Stimulated activated CD4-positive, alpha-beta T cell treated with anti-CD3 and anti-CD28 coated beads, Interleukin-4, amount 100 ng/mL, for 1 hour (primary cell): ENCODE results near the gene ITM2C.

Experiments
- DNase-seq: peaks from one replicate; pipeline ENCODE4 v3.0.0-alpha.2; 2020

ITM2C gene

DNA sequence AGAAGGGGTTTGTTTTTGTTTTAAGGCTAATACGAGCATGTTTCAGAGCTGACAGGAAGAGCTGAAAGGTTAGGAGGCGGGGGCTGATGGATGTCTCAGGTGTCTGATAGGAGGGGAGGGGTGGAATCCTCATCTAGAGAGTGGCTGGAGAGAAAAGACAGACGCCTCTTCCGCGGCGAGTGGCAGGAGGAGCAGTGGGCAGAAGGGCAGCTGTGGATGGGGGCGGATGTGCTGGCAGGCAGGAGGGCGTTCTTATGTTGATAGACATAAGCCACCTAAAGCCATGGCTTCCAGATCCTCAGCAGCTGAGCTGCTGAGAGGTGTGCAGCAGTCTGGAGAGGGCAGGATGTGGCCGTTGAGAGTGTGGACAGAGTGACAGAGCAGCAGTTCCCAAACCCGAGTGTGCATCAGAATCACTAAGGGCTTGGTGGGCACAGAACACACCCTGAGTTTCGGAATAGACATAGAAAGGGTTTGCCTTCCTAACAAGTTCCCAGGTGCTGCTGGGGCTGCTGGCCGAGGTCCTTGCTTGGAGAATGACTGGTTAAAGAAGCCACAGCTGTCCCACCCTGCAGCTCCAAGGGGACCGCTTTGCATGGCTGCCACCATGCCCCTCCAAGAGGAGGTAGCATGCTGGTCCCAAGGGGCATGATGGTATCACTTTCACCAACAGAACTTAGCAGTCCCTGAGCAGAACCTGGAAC, 3.0 kb upstream of the ITM2C start:
- no peak for DNase-seq

DNA sequence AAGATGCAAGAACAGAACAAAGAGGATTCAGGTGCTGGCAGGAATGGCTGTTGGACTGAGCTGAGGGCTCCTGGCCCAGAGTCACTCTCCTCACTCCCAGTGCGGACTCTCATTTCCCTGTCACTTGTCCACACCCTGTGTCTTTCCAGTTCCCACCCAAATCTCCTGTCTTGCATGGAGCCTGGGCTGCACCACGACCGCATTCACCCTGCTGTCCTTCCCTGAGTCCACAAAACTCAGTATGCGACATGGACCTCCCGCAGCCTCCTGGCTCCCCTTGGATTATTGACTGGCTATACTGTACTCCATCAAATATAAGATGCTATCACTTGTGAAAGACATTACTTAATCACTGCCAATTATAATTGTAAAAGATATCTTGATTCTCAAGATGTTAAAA, 2.5 kb upstream of the ITM2C start:
- no peak for DNase-seq

DNA sequence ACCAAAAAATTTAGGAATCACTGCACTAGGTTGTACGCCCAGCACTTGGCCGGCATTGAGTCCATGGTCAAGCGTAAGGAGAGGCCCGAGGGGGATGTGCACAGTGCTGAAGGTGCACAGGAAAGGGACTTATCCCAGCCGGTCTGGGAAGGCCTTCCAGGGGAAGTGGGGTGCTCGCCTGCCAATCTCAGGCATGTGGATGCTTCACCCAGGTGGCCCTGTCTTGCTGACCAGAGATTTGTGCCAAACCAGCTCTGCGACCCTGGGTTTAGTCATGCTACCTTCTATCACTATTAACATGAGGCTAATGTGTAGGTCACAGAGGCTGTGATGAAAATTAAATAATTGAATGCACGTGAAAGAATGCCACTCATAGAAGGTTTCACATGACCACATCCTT, 1.7 kb upstream of the ITM2C start:
- no peak for DNase-seq

DNA sequence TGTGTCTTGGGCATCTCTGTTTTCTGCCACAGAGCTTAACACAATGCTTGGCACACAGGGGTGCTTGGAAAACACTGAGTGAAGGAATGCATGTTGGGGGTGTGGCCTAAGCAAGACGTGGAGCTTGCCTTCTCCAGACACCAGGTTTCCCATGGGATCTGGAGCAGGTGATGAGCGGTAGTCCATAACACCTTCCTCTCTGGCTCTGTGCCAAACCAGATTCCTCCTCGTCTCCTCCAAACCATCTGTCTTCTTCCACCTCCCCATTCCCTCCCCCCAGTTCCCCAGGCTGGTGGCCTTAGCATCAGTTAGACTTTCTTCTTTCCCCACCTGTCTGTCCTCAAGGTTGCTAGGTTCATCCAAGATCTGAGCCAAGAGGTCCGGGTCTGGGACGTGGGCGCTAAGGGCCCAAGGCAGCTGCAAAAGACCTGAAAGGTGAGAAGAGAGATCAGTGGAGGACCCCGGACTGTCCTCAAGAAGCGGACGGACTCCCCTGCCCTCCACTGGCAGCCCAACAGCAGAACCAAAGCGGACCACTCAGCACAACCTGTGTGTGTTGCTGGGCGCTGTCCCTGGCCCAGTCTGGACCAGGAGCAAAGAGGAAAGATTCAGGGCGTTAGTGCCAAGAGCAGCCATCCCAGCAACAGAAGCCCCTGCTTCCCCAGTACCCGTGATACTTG, 1.2 kb upstream of the ITM2C start:
- no peak for DNase-seq

DNA sequence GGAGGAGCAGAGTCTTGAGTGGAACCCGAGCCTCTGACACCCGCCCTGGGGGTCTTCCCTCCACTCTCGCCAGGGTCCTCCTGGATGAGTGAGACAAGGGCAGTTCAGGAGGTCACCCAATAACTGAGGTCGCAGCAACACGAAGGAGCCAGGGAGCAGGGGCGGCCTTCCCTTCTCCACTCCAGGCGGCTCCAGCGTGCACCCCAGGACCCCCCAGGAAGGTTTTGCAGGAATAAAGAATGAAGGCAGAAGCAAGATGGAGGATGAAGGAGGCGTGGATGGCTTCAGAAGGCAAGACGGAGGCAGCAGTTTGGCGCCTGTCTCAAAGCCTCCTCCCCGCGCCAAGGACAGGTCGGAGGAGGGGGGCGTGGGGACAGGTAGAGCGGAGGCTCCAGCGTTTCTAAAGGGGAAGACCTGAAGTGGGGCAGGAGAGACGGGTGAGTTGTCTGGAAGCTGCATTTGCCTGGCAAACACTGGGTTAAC, 579 bp upstream of the ITM2C start:
- no peak for DNase-seq

DNA sequence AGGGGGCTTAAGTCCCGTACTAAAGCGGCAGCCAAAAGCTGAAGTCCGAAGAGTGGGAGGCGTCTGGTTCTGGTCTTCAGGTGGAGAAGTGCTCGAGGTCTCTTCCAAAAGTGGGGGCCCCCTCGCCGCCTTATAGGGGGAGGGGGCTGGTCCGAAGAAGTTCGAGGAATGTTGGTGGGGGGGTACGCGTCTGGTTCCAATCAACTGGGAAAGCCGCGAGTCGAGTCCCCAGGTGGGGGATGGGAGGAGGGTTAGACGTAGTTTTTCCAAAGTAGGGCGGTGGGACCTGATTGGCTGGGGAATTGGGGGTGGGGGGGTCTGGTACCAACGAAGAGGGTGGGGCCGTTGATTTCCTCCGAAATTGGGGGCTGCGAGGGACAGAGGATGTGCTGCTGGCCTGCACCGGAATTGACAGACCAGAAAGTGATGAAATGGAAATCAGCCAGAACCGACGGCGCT, 594 bp downstream of the ITM2C start:
- no peak for DNase-seq

DNA sequence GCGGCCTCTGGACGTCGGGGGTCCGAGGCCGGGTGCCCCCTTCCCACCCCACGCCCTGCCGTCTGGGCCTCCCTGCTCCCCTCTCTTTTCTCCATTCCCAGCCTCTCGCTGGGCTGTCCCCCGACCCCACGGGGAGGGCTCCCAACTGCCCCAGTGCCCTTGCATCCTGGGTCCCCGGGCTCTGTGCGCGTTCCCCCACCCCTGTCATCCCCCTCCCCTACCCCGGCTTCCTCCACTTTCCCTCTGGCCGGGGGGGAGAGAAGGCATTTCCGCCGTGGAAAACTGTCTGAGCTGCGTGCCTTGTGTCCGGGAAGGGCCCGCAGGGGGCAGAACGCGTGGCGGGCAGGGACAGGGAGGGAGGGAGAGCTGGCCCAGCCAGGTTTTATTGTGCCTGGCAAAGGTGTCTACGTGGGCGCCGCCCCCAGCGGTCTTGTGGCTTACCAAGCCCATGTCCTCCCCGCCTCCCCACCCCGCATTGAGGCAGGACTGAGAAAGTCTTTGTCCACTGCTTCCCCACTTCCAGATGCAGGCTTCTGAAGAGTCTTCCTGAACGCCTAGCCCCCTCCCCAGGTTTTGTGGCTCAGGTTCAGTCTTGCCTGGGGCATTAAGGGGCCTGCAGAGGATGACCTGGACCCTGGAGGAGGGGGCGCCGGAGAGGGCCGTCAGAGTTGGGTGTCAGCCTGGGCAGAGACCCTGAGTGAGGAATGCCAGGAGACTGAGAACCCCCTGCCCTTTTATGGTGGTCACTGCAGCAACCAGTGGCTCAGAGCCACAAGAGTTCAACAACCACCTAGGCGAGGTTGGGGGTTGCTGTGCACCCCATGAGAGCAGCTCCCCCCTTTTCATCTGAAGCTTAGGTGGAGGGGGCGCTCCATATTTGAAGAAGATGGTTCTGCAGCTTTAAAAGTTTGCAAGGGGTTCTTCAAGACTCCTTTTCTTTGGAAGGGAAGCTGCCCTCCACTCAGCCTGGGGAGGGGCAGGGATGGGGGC, 1.3 kb downstream of the ITM2C start:
- peak; percentile 35 for DNase-seq

DNA sequence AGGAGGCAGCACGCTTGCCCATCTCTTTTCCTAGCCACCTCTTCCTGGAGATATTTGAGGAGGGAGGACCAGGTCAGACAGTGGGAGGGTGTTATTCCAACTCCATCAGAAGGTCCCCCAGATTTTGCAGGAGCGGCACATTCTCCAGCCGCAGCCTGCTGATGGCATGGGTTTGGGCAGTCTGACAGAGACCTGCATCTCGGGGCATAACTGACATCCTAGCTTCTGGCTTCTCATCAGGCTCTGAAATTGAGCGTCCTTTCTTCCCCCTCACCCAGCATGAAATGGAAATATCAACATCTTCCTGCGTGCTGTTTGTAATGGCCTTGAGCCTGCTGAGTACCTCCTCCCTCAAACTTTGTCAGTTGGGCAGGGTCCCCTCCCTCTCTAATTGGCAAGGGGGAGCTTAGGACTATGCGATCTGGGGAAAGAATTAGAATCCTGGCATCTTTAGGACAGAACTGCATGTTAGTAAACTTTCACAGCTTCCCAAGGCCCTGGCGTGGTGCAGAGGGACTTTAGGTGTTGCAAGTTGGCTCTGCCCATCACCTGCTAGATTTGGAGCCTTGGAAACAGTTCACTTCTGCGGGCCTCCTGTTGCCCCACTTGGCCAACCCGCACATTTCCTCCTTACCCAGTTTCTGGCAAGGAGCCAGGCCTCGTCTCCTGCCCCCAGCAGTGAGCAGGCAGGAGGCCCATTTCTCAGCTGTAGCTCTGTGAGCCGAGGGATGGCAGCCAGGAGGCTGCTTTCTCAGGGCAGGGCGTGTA, 2.2 kb downstream of the ITM2C start:
- DNase-seq, result peak; percentile 56

DNA sequence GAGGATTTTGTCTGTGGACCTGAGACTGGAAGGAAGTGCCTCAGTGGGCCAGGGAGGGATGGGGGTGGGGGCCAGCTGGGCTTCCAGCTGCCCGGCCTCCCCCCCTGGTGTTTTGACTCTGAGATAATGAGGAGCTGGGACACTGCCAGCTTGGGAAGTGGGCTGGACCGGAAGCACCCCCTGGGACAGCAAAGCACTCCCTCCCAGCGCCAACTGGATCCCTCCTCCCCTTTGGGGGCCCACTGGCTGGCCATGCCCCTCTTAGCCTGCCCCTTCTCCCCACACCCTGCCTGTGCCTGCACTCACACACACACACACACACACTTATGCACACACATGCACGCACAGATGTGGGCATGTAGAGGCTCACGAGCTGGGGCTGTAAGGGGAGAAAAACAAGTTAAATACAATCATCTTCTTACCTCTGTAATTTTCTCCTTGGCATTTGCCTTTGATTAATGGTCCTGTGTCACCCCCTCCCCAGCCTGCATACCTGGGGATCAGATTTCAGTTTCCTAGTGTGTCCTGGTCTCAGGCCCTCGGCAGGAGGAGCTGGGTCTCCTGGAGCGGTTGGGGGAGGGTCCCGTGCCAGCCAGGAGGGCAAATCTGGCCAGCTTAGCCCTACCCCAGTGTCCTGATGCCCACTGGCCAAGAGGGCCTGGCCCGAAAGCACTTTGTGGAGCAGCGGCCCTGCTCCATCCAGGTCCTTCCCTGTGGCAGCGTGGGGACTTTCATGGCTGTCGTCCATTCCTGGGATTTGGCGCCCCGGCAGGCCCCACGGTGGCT, 3.6 kb downstream of the ITM2C start:
- no peak for DNase-seq

DNA sequence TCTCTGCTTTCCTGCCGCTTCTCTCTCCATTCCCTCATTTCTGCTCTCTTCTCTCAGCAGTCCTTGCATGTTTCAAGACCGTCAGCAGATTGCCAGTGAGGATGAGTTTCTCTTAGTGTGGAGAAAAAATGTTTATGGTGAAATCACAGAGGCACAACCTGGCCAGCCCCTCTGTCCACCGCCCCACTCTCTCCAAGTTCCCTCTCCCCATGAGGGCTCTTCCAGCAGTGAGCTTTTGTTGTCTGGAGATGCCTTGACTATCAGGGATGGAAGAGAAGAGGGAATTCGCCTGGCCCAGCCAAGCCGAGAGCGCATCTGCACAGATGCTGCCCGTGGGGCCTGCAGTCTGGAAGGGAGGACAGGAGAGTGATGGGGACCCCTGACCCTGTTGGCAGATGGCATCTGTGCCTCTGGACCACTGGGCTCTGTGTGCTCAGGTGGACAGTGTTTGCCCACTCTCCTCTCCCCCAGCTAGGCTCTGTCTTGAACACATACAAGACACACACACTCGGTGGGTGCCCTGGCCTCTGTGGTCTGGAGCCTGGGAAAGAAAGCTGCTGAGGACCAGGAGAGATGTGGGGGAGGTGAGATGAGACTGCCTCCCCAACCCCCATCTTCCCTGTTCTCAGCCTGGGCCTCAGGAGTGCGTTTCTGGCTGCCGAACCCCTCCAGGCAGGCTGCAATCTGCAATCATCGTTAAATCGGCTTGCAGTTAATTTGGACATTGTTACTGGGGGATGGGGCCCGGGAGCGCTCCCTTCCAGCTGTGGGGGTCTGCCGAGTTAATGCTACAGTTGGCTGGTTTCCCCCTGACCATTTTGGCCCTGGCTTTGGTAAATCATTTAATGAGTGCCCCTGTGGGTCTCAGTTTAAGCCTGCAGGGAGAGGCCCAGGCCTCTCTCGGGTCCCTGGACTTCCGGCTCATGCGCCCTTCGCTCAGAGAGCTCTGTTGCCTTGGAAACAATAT, 4.5 kb downstream of the ITM2C start:
- no peak for DNase-seq

DNA sequence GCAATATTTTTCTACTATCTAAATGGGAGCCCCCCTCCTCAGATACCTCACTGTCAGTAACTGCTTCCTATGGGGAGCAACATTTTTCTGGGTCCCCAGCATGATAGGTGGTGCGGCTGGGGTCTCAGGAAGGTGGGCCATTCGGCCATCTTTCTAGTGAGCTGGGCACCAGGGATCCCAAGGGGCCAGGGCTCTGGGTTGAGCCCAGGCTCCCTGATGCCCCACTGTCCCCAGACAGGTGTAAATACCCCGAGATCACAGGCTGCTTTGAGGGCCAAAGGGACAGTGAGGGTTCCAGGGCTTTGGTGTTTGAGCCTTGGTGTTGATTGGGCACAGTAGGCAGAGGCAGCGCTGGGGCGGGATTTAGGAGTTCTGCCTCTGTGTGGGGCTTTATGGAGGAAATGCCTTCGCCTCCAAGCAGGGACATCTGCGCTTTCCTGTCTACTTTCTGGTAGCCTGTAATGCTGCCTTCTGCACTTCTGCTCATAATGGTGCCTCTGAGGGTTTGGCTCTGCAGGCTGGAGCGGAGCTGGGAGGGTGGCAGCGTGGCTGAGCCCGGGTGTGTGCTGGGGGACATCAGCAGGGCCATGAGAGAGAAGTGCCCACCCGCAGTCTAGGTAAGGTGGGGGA, 5.3 kb downstream of the ITM2C start:
- DNase-seq, result no peak

DNA sequence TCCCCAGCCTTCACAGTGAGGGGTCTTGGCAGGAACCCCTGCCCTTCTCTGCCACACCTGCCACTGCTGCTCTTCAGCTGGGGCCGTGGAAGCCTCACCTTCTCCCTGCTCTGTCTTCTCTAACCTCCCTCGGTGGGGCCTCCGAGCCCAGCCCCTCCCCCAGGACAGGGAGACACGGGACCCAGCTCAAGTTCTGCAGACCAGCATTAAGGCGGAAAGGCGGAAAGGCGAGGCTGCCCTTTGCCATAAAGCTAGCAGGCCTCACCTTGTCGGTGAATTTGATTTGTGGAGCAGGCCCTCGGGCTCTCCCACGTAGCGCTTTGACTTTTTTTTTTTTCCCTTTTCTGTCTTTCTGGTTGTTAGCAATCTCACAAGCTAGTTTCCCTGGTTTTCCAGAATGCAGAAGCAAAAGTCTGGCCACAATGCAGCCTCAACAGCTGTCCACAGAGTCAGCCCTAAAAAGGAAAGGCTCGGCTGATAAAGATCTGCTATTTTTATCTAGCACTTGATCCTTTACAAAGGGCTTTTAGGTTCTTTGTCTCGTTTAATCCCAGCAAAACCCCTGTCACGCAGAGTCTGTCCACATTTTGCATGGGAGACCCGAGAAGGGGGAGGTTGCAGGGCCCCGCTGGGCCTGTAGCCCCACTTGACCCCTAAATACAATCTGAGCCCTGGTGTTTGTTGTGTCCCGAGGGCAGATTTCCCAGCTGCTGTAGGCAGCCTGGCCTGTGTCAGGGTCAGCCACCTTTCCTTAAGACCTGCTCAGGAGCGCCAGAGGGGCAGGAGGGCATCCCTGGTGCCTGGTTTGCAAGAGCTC, 6.0 kb downstream of the ITM2C start:
- no peak for DNase-seq

DNA sequence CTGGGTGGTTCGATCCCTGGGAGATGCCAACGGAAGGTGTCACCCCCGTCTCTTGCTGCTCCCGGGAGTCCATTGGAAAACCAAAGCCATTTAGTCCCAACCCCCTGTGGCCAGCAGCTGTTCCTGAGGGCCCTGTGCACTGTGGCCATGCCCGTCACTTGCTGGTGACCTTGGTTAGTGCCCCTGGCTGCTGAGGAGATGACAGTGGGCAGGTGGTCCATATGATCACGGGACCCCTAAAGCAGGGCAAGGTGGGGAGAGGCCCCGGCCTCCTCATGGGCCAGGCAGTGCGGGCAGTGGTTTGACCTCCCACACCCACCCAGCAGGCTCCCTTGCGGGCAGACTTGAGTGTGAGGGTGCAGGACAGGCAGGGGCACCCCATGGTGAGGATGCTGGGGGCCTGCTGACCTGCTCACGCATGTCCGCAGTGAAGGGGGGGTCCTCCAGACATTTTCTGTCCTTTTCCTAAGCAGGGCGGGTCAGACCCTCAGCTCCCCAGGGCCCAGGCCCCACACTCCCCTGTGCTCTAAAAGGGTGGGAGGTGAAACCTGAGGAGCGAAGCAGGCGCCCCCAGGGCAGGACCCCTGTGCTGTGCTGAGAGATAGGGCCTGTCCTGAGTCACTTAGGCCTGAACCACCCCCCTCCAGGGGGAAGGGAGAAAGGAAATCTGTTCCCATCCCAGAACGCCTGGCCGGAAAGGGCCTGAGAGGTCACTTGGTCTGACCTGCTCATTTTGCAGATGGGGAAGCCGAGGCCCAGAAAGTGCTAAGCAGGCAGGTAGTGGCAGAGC, 6.8 kb downstream of the ITM2C start:
- DNase-seq, result no peak

DNA sequence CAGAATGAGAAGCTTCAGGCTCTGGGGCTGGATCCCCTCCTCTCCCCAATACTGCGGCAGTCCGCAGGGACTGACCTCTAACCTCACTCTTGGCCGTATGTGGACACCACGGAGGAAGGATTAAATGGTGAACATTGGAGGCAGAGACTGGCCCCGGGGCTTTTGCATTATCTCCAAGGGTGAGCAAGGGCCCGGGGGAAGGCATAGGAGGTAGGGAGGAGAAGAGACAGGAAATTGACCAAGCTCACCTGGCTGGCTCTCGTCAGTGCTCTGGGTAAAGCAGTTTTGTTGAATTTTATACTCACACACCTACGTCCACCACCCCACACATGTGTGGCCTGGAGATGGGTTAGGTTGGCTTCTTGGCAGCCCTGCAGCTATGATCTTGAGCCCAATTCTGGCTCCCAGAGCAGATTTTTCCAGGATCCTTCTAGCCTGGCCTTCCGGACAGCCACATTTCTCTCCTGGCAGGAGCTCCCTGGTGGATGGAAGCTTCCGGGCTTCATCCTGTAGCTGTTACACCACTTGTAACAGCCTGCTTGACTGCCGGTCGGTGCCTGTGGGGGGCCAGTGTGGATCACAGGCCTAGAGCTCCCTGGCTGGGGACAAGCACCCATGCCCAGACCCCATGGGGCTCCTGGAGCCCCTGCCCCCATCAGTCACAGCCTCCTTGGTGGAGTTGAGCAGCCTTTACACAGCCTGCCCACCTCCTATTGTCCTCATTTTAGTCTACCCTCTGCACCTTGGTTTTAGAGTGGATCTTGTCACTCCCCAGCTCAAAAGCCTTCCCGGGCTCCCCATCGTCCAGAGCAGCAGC, 7.6 kb downstream of the ITM2C start:
- DNase-seq, result no peak

DNA sequence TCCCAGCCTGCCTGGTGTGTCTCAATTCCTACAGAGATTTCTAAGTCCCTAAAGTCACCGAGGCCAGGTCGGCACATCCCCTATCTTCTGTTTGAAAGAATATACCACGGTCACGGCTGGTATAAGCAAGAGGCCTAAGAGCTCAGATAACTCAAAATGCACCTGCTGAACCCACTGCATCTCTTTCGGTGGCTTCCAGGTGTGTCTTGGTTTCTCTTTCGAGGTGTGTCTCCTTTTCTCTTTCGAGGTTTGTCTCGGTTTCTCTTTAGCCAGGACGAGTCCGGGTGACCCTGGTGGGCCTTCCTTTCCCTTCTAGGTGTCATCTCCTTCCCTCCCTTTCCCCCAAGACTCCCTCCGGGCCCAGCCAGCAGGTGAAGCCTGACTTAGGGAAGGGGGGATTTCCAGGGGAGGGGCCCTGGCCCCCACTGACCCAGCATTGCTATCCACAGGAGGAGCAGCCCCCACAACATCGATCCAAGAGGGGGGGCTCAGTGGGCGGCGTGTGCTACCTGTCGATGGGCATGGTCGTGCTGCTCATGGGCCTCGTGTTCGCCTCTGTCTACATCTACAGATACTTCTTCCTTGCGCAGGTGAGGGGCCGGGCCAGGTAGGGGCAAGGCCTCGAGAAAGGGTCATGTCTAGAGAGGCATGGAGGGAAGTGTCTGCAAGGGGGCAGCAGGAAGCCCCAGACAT, 8.4 kb downstream of the ITM2C start:
- no peak for DNase-seq

DNA sequence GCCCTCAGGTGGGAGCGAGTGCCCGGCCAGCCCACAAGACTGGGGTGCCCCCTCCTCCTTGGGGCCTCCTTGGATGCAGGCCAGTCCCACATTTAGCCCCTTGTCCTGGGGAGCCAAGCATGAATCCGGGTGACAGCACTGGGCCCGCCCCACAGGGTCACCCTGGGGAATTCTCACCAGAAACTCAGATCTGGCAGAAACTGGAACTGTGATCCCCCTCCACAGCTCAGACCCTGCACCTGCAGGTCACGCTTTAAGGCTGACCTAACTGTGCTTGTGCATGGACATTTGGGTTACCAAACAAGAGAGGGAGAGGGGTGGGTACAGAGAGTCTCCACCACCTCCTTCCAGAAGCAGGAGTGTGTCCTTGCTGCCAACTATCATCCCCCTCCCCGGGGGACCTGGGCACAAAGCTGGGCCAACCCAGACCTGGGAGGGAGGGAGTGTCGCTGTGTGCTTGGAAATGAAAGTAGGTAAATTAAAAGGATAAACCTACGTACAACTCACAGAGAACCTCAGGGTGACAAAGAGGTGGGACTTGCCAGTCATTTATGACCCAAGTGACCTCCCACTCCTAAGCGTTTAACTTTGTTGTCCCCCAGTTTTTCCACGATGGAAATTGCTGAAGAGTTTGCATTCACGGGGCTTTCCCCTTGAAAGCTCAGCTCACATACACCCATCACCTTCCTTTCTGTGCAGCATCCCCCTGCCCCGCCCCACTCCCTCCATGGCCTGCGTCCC, 9.1 kb downstream of the ITM2C start:
- DNase-seq, result no peak
